ENCODE data around the gene PLPPR1.
"Not testable (repeated sequence)": the region's sequence is repeated elsewhere in the genome, so short reads cannot be mapped to it uniquely, and the experiment has no call there.

PLPPR1 gene

GRCh38 chr9:101050650-101051049, 22.1 kb downstream of the PLPPR1 start:
- no peak for DNase-seq

DNA sequence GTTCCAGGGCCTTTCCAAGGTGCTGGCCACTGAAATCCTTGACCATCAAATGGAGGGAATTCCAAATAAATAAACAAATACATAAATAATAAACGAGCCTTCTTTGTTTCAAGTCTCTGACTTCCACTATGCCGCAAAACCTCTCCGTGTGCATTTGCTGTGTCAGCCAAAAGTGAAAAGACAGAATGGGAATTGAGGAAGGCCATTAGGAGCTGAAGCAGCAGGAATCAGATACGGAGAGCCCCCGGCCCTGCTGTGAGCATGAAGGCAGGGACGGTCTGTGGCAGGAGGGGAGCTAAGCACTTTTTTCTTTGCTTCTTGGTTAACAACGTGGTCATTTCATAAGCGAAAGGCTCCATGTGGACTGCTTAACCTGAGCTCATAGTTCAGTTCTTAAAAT, 26.1 kb downstream of the PLPPR1 start:
- DNase-seq = no peak

GRCh38 chr9:101055516-101055915, 27.0 kb downstream of the PLPPR1 start:
- no peak for DNase-seq

GRCh38 chr9:101062686-101063085, 34.2 kb downstream of the PLPPR1 start:
- DNase-seq = no peak

- no peak for DNase-seq
Observed at GRCh38 chr9:101063192-101063591, 34.7 kb downstream of the PLPPR1 start.

GRCh38 chr9:101064206-101064605, 35.7 kb downstream of the PLPPR1 start:
- no peak for DNase-seq

DNA sequence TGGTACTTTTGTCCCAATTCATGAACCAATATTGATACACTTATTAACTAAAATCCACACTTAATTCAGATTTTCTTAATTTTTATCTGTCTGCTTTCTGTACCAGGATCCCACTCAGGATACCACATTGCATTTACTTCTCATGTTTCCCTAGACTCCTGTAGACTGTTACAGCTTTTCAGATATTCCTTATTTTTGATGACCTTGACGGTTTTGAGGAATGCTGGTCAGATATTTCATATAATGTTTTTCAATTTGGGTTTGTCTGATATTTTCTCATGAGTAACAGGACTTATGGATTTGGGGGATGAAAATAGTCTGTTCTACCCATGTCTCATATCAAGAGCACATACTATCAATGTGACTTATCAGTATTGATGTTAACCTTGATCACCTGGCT, 37.4 kb downstream of the PLPPR1 start:
- DNase-seq = no peak

- no peak for DNase-seq
Observed at GRCh38 chr9:101068696-101069095, 40.2 kb downstream of the PLPPR1 start.

- DNase-seq = no peak
Observed at GRCh38 chr9:101072259-101072658, 43.7 kb downstream of the PLPPR1 start.

- DNase-seq = no peak
Observed at GRCh38 chr9:101073122-101073521, 44.6 kb downstream of the PLPPR1 start.

DNA sequence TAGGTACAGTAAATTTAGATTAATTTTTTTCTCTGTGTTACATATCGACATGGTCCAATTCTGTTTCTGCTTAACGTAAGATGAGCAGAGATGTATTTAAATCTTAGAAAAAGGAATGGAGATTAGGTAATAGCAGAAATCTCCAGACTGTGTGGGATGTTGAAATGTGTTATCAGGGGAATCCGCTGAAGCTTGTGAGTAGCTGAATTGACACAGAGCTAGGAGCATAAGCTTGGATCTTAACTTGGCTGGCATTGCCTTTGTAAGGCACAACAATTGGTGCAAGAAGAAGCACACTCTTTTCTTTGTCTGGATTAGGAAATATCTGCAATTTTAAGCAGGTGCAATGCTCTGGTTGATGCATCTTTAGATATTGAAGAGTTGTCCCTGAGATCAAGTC, 53.1 kb downstream of the PLPPR1 start:
- DNase-seq = no peak

DNA sequence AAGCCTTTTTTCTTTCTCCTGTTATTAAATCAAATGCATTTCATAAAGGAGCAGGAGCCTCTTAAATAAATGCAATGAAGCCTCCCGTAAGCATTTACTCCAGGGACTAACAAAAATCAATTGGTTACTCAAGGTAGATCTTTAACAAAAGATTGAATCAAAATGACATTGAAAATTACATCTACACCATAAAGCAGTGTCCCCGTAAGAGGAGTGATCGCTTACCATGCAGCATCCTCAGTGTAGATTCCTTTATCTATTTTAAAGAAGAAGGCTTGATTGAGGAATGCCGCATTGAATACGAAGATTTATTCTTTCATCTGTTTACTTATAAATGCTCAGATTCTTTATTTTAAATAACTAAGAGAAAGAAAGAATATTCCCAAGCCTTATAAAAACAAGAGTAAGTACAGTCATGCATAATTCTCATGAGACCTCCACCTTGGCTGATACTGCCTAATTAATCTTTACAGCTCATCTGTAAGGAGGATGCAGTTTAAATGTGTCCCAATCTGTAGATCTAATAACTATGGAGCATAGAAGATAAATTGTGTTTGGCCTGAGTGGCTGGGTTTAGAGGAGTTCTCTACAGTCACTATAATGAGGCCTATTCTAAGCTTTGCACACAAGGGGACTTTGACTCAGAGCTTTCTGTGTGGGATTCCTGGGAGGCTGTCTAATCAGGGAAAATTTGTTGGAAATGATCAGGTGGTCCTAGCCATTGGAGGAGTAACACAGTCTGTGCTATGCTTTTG, 55.1 kb downstream of the PLPPR1 start:
- DNase-seq = no peak

DNA sequence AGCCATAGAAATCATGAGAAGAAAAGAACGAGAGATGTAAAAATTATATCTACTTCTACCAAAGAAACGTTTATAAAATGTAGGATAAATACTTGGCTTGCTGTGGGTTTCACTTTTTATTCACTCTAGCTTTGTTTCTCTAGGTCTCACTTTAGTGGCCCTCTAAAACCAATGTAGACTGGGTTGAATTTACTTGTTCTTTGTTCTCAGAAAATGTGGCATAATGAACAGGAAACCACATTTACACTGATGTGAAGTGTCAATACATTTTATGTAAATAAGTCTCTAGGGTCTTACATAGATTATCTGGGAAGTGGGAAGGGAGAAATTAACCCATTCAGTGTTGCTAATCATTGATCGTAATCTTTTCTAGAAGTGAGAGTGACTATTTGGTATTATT, 58.9 kb downstream of the PLPPR1 start:
- DNase-seq = no peak

DNA sequence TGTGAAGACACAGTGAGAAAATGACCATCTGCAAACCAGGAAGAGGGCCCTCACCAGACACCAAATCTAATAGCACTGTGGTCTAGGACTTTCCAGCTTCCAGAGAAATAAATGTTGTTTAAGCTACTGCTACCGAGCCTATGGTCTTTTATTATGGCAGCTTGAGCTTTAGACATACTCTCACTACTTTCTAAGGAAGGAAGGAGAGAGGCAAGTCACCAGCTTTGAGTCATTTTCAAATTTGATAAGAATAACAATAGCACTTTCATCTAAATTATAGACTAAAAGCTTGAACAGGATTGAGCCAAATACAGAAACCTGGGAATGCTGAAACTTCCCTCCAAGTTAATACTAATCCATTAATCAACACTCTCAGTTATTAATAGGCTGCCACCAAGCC, 64.4 kb downstream of the PLPPR1 start:
- no peak for DNase-seq

DNA sequence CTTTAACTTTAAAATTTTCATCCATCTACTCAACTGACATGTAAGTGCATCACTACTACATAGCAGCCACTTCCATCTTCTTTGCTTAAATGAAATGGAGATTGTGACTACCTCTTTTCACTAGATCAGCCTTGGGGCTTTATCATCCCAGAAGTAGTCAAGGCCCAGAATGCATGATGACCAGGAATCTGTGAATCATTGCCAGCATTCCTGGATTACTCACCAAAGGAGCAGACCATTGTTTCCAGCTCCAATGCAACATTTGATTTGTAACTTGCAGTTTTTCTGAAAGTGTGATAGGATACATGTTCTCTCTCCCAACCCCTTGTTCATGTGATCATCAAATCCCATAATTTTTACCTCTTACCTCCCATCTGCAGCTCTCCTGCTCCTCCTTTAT, 65.1 kb downstream of the PLPPR1 start:
- no peak for DNase-seq

DNA sequence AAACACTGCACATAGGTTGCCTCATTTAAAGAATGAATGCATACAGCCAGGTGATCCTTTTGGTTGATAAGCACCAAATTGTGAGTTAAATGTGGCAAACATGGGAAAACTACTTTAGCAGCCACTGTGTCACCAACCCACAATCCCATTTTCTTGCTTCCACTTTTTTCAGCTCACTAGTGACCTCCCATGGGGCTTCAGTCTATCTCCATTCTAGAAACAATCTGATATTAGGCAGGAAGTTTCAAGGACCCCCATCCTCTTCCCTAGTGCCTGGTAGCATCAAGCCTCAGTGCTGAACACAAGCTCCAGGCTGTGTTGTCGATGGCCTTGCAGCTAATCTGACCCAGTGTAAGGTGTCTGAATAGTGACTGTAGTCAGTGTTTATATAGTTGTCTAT, 66.2 kb downstream of the PLPPR1 start:
- DNase-seq = no peak

DNA sequence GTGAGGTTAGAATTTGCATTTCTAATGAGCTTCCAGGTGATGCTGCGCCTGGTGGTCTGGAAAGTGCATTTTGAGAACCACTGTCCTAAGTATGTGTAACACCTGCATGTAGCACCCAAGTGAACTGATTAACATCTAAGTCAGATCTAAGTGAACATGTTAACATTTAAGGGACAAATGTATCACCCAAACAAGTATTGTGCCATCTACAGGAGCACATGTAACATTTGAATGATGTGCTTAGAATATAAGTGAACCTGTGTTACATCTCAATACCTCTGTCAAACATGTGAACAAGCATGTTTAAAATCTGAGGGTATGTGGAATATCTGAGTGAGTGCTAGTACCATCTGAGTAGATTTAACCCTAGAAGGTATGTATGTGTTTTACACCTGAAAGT, 68.7 kb downstream of the PLPPR1 start:
- DNase-seq = no peak

DNA sequence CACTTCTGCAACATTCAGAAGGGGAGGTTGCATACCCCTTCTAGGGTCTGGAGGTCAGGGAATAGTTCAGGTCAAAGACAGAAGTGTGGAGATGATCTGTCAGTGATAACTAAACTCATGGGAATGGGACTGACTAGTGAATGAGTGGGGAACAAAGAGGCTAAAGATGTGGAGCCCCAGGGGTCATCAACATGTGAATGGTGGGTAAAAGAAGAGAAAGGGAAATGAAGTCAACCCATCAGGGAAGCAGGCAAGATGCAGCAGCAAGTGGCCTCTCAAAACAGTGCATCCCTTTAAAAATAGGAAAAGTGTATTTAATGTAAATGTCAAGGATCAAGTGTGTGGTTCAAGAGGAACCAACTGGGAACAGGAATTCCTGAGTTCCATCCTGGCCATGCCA, 69.9 kb downstream of the PLPPR1 start:
- DNase-seq = no peak

DNA sequence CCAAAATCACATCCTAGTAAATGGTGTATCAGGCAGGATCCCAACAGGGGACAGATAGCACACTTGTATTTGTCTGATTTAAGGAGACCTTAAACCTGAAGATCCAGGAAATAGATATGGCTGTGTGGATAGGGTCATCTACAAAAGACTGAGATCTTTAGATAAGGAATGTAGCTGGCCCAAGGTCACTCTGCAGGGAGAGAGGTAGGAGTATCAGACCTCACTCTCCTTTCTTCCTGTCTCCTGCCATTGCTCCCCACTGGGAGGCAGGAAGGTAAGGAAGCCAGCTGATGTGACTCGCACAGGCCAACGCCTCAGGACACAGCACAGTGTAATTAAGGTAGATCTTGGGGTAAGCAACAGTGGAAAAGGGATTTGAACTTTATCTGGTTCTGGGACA, 85.8 kb downstream of the PLPPR1 start:
- DNase-seq = no peak

GRCh38 chr9:101115102-101115501, 86.6 kb downstream of the PLPPR1 start:
- DNase-seq = no peak

DNA sequence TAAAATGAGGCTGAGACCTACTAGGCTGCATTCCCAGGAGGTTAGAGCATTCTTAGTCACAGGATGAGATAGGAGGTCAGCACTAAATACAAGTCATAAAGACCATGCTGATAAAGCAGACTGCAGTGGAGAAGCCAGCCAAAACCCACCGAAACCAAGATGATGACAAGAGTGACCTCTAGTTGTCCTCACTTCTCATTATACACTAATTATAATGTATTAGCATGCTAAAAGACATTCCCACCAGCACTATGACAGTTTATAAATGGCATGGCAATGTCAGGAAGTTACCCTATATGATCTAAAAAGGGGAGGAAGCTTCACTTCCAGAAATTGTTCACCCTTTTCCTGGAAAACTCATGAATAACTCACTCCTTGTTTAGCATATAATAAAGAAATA, 88.6 kb downstream of the PLPPR1 start:
- DNase-seq = no peak

- peak; percentile 23 for DNase-seq
Observed at GRCh38 chr9:101119206-101119819, 90.8 kb downstream of the PLPPR1 start.

DNA sequence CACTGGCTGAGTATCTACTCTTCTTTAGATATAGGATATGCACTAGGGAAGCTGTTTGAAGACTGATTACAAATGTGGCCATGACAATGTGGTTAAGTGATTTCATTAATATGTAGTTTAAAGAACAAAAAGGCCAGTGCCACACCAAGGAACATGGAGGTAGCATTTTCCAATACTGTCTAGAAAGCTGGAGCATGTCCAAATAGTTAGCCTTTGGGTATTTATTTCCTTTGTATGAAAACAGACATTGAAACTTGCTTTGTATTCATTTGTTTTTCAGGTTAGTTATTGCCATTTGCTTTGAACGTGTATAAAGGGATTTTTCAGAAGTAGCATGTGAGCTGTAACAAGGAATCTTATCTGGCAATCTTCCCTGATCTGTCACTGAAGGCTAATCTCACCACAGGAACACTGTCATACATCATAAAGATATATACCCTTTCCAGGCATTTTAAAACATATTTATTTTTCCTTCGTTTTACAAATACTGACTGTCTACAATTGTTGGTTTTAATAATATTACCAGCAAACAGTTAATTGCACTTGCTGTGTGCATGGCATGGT, 93.4 kb downstream of the PLPPR1 start:
- DNase-seq = no peak

GRCh38 chr9:101126556-101126955, 98.0 kb downstream of the PLPPR1 start:
- no peak for DNase-seq

DNA sequence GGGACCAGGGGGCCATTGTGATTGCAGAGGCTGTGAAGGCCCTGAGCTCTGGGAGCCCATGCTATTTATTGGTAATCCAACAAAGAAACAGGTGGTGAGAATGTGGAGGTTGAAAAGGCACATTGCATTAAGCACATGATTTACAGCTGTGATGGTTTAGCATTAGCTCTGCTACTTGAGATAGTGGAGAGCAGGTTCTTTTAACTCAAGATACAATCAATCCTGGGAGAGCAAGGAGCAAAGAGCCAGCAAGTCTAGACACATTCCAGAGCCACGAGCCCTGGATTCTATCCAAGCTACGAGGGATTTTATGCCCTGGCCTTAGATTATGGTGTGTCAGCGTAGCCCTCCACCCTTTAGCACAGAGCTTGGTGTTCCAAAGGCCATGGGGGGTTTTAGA, 98.8 kb downstream of the PLPPR1 start:
- DNase-seq = not testable (repeated sequence)
